HCT116 (cell line): ENCODE results near the gene PUSL1. TPM values are rescaled to one million over a fixed set of nuclear protein-coding genes. Genes with fewer than 3 reads are reported as not detected.

Experiments used
- ATAC-seq: fragments of 200-7000 bp; cut with Tn5 transposase; 2 replicates; pipeline ENCODE4 v1.9.1; 2020; ENCODE audit warnings: mild to moderate bottlenecking, moderate library complexity
- BruUV-seq: library from RNA; stranded (reverse); fragments of 400-500 nt; replicated peaks from 2 replicates; lab custom pipeline; 2021; lab: Mats Ljungman, UMichigan
- CTCF ChIA-PET: fragments of 300-600 bp; sonication (Branson Sonifier 250); formaldehyde crosslinking; loops from one replicate; lab custom pipeline; 2021; ENCODE audit warnings: antibody characterized with exemption; lab: Charles Lee
- POLR2A ChIA-PET: fragments of 300-600, 350-600 bp; sonication (Branson Sonifier 250); formaldehyde crosslinking; loops from one replicate; lab custom pipeline; 2021; ENCODE audit warnings: antibody characterized with exemption; lab: Charles Lee
- RAD21 ChIA-PET, 2 experiments: fragments of 300-600 bp; sonication (Branson Sonifier 250); formaldehyde crosslinking; loops; one replicate each; lab custom pipeline; 2023; ENCODE audit warnings: low total read pairs in 2 of 2; ENCODE audit not compliant: uncharacterized antibody in 2 of 2, unreplicated experiment in 2 of 2, low non-redundant PET in 1 of 2; lab: Charles Lee
- DNase-seq: peaks from one replicate; pipeline ENCODE4 v3.0.0-alpha.2; 2010; ENCODE audit warnings: low read depth, low spot score
- H2AFZ ChIP-seq: fragments of 200-600 bp; shearing (Covaris generic), sonication (generic); 2 replicates; pipeline ENCODE4 v1.6.1; 2017; ENCODE audit warnings: low read depth, mixed run types, mixed read lengths, antibody characterized with exemption, low read length; ENCODE audit not compliant: poor library complexity, severe bottlenecking
- H3K27ac ChIP-seq: 2 replicates; pipeline ENCODE4 v1.5.1; 2012; ENCODE audit warnings: low read depth, low read length
- H3K27me3 ChIP-seq: fragments of 200-600 bp; sonication (generic); 2 replicates; pipeline ENCODE4 v1.6.1; 2016; ENCODE audit warnings: mixed run types, low read length, mixed read lengths; ENCODE audit not compliant: insufficient read depth
- H3K36me3 ChIP-seq, 2 experiments: fragments of 200-500 bp in 1 of 2; fragments of 200-600 bp in 1 of 2; sonication (Bioruptor generic) in 1 of 2; sonication (generic) in 1 of 2; 2 replicates each; pipeline versions ENCODE4 v1.5.1 to v1.6.1; 2014 to 2016; ENCODE audit warnings: low read length in 2 of 2, inconsistent platforms in 1 of 2, mixed read lengths in 1 of 2, mixed run types in 1 of 2; ENCODE audit not compliant: insufficient read depth in 2 of 2, control insufficient read depth in 1 of 2
- H3K4me1 ChIP-seq, 2 experiments: fragments of 200-600 bp in 1 of 2; sonication (generic) in 1 of 2; 2 replicates each; pipeline versions ENCODE4 v1.5.1 to v1.6.1; 2012 to 2017; ENCODE audit warnings: low read length in 2 of 2, inconsistent platforms in 1 of 2, mild to moderate bottlenecking in 1 of 2, mixed read lengths in 1 of 2, mixed run types in 1 of 2, moderate library complexity in 1 of 2; ENCODE audit not compliant: insufficient read depth in 2 of 2, control insufficient read depth in 1 of 2
- H3K4me2 ChIP-seq: fragments of 200-600 bp; sonication (generic); 2 replicates; pipeline ENCODE4 v1.6.1; 2017; ENCODE audit warnings: mixed run types, low read length, mixed read lengths
- H3K4me3 ChIP-seq, 2 experiments: fragments of 200-600 bp in 1 of 2; sonication (generic) in 1 of 2; replicated peaks in 1 of 2; 2 replicates each; pipeline ENCODE4 v1.5.1; 2011 to 2016; ENCODE audit warnings: low read length in 2 of 2, control low read depth in 1 of 2, low read depth in 1 of 2, mild to moderate bottlenecking in 1 of 2, mixed read lengths in 1 of 2, mixed run types in 1 of 2
- H3K79me2 ChIP-seq: fragments of 200-600 bp; sonication (generic); 2 replicates; pipeline ENCODE4 v1.6.1; 2017; ENCODE audit warnings: mild to moderate bottlenecking, mixed run types, low read length, moderate library complexity, mixed read lengths; ENCODE audit not compliant: insufficient read depth
- H3K9ac ChIP-seq: fragments of 200-600 bp; sonication (generic); 2 replicates; pipeline ENCODE4 v1.6.1; 2016; ENCODE audit warnings: low read length, mixed read lengths
- H3K9me2 ChIP-seq: fragments of 200-600 bp; sonication (generic), shearing (Covaris generic); 2 replicates; pipeline ENCODE4 v1.6.1; 2017; ENCODE audit warnings: mixed run types, mild to moderate bottlenecking, moderate library complexity; ENCODE audit not compliant: insufficient read depth
- H3K9me3 ChIP-seq, 2 experiments: fragments of 200-500 bp in 1 of 2; fragments of 200-600 bp in 1 of 2; sonication (Bioruptor generic) in 1 of 2; sonication (generic) in 1 of 2; 2 replicates each; pipeline ENCODE4 v1.6.1; 2014 to 2017; ENCODE audit warnings: low read length in 2 of 2, mixed read lengths in 2 of 2, inconsistent platforms in 1 of 2, low read depth in 1 of 2, mild to moderate bottlenecking in 1 of 2, mixed run types in 1 of 2, moderate library complexity in 1 of 2; ENCODE audit not compliant: control insufficient read depth in 1 of 2, insufficient read depth in 1 of 2
- H4K20me1 ChIP-seq: fragments of 200-600 bp; sonication (generic), shearing (Covaris generic); 2 replicates; pipeline ENCODE4 v1.6.1; 2017; ENCODE audit warnings: mixed run types, mild to moderate bottlenecking, moderate library complexity; ENCODE audit not compliant: insufficient read depth
- JUND ChIP-seq: IDR thresholded peaks from 2 replicates; pipeline ENCODE4 v1.6.1; 2012
- MAX ChIP-seq: IDR thresholded peaks from 2 replicates; pipeline ENCODE4 v1.6.1; 2012
- POLR2A ChIP-seq: IDR thresholded peaks from 2 replicates; pipeline ENCODE4 v1.7.0; 2011; ENCODE audit warnings: borderline replicate concordance; ENCODE audit not compliant: insufficient read depth, insufficient read length; ENCODE audit errors: extremely low read depth
- REST ChIP-seq: IDR thresholded peaks from 2 replicates; pipeline ENCODE4 v1.6.1; 2012; ENCODE audit warnings: low read depth
- intact Hi-C: fragments of 100-400 bp; cut with micrococcal nuclease; formaldehyde crosslinking; loops from 2 replicates; pipeline ENCODE4 v1.10.0; 2022
- total RNA-seq: library from RNA; stranded (reverse); gene quantifications from one replicate; pipeline ENCODE4 v1.2.1, GENCODE V29; 2021; ENCODE audit not compliant: unreplicated experiment

The PUSL1 gene
- total RNA-seq, 1 experiment from 2014 or later, result 47.2 TPM

- Histone ChIP-seq H3K9me3 (no peaks in the 10 kb centered on the region), H3K27ac (no peak overlapping the region; the same call in 1 of the 2 replicates), H3K9me2 (no peaks in the 10 kb centered on the region), H3K79me2 (peaks cover 19% of the 10 kb centered on the region), H3K27me3 (no peaks in the 10 kb centered on the region), H3K4me2 (no peak overlapping the region), H4K20me1 (no peaks in the 10 kb centered on the region), H3K4me3 (no peak overlapping the region), H3K36me3 (no peaks in the 10 kb centered on the region), H3K9ac (no peak overlapping the region), H3K4me1 (peaks cover 14 to 43% of the 10 kb centered on the region in 2 experiments; a peak in 3 of 4 replicates), H2AFZ (no peak overlapping the region)
- no TSS peak for BruUV-seq
- intact Hi-C loops, result no loop called here
- ATAC-seq, result no peak
- DNase-seq, result no peak
- RAD21 ChIA-PET, result no interaction called here
- POLR2A ChIA-PET, result no interaction called here
- CTCF ChIA-PET, result no interaction called here
- TF ChIP-seq POLR2A, result peak; percentile 28
- TF ChIP-seq JUND, result no peak
- no peak for TF ChIP-seq MAX
- TF ChIP-seq REST, result no peak
These were observed 21.2 kb downstream of the PUSL1 start for GRCh38 chr1:1329304-1330210.
